HG03039 (cell line): Measurements from ENCODE around the gene FARP1.

Experiments used
- ATAC-seq: cut with Tn5 transposase; IDR thresholded peaks from one replicate; pipeline ENCODE4 v1.9.1; 2021; ENCODE audit warnings: mild to moderate bottlenecking, moderate library complexity; ENCODE audit not compliant: unreplicated experiment

FARP1 gene

GRCh38 chr13:98487522-98487921, 344.6 kb downstream of the FARP1 start:
- no peak for ATAC-seq

- peak; percentile 44 for ATAC-seq
Measured at GRCh38 chr13:98488736-98489135, 345.8 kb downstream of the FARP1 start.

- ATAC-seq, result no peak
Measured at GRCh38 chr13:98489446-98490194, 346.7 kb downstream of the FARP1 start.

GRCh38 chr13:98490195-98490836, 347.4 kb downstream of the FARP1 start:
- no peak for ATAC-seq

- no peak for ATAC-seq
Measured at GRCh38 chr13:98490866-98491265, 348.0 kb downstream of the FARP1 start.

- ATAC-seq, result no peak
Measured at GRCh38 chr13:98492335-98493041, 349.6 kb downstream of the FARP1 start.

- no peak for ATAC-seq
Measured at GRCh38 chr13:98493042-98493712, 350.3 kb downstream of the FARP1 start.

GRCh38 chr13:98494769-98495168, 351.9 kb downstream of the FARP1 start:
- ATAC-seq, result no peak

GRCh38 chr13:98495627-98496478, 353.0 kb downstream of the FARP1 start:
- ATAC-seq, result no peak

- no peak for ATAC-seq
Measured at GRCh38 chr13:98496479-98496791, 353.5 kb downstream of the FARP1 start.

GRCh38 chr13:98496966-98497365, 354.1 kb downstream of the FARP1 start:
- ATAC-seq, result no peak

- peak; percentile 82 for ATAC-seq
Measured at GRCh38 chr13:98500963-98501421, 358.1 kb downstream of the FARP1 start.

GRCh38 chr13:98503175-98504028, 360.5 kb downstream of the FARP1 start:
- no peak for ATAC-seq

- ATAC-seq, result no peak
Measured at GRCh38 chr13:98504029-98504351, 361.1 kb downstream of the FARP1 start.

- peak; percentile 44 for ATAC-seq
Measured at GRCh38 chr13:98504371-98504963, 361.6 kb downstream of the FARP1 start.
